GM19035 (cell line): ENCODE data around the gene PTPN9.
A peak's percentile ranks its signal among the peaks of the same experiment; 100 is the strongest.
"Not testable (repeated sequence)": the region's sequence is repeated elsewhere in the genome, so short reads cannot be mapped to it uniquely, and the experiment has no call there.

Source experiments
- ATAC-seq: cut with Tn5 transposase; IDR thresholded peaks from one replicate; pipeline ENCODE4 v1.9.1; 2021; ENCODE audit not compliant: unreplicated experiment

Gene PTPN9

DNA sequence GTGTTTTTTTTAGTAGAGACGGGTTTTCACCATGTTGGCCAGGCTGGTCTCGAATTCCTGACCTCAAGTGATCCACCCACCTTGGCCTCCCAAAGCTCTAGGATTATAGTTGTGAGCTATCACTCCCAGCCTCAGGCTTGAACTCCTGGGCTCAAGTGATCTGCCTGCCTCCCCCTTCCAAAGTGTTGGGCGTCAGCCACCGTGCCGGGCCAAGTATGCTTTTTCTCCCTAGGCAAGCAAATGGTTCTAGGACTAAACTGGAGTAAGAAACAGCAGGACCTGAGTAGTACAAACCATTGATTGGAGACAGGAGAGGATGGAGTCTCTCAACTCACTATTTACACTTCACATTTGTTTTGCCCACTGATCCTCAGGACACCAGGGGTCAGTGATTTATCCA lies 4.6 kb upstream of the PTPN9 start:
- no peak for ATAC-seq

GRCh38 chr15:75582943-75583342 lies 3.8 kb upstream of the PTPN9 start:
- ATAC-seq: not testable (repeated sequence)

DNA sequence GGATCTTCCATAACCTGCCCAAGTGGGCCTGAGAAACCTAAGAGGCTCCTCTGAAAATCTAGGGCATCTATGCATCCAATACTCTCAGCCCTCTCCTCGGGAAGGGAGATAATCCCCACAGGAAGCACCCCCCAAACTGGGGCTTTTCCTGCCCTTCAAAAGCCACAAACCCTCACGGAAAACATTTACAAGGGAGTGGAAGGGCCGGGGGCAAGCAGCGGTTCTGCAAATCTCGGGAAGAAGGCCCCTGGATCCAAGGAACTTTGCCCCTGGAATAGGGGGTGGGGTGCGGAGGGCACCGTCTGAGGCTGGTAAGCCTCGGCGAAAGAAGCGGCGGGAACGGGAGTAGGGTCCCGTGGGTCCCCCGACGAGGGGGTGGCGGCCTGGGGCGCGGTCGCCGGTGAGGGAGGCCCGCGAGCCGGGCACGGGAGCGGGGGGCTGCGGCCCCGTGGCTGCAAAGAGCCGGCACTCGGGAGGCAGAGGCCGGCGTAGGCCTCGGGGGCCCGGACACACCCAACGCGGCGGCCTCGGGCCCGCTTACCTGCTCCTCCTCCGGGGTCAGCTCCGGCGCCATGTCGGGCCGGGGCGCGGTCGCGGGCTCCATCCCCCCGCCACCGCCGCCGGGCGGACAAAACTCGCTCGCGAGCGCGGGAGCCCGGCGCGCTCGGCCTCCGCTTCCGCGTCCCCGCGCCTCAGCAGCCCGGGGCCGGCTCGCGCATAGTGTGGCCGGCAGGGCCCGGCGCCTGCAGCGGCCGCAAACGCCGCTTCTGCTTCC lies 755 bp downstream of the PTPN9 start:
- peak; percentile 46 for ATAC-seq

DNA sequence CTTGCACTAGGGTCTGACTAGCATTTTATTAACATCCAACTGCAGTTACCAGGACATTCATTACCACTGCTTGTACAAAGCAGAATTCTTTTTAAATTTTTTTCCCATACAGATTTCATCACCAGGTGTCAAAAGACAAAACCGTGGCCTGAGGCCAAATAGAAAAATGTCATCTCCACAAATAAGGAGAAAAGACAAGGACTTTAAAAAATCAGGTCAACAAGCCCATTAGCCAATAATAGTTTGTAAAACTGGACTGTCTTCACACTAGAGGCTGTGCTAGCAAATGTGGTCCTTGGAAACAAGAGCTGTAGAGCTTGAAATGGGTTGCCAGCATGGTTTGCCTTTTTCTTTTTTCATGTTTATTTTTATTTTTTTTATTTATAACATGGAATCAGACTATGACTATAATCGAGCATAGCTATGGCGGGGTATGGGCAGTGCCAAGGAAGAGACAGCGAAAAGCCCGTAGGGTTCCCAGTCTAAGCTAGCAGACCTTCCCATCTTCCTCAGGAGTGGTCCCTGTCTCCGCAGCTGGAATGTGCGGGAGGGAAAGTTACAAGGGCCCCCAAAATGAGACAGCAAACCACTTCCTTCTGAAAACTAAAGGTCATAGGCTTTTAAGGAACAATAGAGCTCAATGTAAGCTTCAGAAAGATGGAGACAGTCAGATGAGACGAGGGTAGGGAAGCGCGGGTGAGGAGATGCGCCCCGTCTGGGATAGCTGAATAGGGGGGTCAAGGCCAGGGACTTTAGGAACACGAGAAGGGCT lies 1.5 kb downstream of the PTPN9 start:
- no peak for ATAC-seq

DNA sequence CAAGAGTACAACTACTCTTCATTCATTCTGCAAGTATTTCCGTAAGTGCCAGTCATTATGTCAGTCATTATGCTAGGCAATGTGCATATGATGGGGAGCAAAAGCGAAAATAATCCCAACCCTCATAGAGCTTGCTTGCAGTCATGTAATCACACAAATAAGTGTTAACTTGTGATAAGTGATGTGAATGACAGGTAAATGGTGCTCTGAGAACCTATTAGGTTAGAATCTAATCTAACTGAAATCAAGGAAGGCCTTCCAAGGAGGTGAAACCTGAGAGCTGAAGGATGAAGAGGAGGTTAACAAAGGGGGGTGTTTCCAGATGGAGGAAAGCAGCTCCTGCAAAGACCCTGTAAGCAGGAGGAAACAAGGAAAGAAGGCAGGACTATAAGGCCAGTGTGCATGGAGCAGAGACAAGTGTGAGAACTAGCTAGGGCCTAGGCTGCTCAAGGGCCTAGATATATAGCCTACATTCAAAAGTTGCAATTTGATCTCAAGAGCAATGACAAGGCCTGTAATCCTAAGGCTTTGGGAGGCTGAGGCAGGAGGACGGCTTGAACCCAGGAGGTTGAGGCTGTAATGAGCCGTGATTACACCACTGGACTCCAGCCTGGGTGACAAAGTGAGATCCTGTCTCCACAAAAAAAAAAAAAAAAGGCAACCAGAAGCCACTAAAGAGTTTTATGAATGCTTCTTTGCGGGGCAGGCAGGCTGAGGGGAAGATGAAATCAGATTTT lies 5.3 kb downstream of the PTPN9 start:
- ATAC-seq: no peak

- no peak for ATAC-seq
These were observed 8.8 kb downstream of the PTPN9 start for GRCh38 chr15:75570126-75570845.

DNA sequence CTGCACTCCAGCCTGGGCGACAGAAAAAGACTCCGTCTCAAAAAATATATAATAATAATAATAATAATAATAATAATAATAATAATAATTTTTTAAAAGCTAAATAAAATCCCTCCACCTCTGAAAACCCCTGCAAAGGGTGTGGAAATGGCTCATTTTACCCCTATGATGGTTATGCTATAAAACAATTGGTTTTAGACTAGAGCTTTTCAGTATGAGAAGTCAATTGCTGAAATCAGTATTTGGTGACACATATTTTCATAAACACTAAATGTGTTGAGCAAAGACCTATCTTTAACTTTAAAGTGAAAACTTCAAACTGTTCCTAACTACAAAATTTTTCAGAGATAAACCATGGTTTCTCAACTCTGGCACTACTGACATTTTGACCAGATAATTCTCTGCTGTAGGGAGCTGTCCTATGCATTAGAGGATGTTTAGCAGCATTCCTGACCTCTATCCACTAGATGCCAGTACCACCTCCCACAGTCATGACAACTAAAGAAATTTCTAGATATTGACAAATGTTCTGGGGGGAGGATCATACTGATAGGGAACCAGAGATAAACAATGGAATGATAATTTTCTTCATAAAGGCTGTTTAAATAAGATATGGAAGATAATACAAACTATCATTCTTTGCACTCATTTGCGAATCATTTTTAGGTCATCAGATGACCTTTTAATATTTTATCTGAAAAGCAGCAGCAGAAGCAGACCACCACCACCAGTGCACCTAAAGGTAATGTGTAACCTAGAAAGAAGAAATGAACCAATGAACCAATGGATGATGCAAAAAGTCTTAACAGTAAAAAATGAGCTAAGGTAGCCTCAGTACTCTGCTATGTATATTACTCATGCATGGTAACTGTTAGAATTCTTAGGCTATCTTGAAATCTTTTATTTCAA lies 13.8 kb downstream of the PTPN9 start:
- ATAC-seq: no peak

DNA sequence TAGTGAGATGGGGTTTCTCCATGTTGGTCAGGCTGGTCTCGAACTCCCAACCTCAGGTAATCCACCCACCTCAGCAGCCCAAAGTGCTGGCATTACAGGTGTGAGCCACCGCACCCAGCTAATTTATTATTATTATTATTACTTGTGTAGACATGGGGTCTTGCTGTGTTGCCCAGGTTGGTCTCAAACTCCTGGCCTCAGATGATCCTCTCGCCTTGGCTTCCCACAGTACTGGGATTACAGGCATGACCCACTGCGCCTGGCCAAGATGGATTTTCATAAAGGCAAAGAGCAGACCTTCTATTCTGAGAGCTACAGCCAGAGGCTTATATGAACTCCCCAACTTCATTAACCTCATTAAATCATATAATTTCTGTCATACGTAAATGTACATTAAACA lies 17.2 kb downstream of the PTPN9 start:
- no peak for ATAC-seq

GRCh38 chr15:75559360-75559759 lies 19.8 kb downstream of the PTPN9 start:
- not testable (repeated sequence) for ATAC-seq

GRCh38 chr15:75558955-75559354 lies 20.2 kb downstream of the PTPN9 start:
- not testable (repeated sequence) for ATAC-seq

GRCh38 chr15:75554717-75555116 lies 24.4 kb downstream of the PTPN9 start:
- no peak for ATAC-seq

GRCh38 chr15:75553659-75554058 lies 25.5 kb downstream of the PTPN9 start:
- ATAC-seq: no peak

GRCh38 chr15:75551091-75551490 lies 28.0 kb downstream of the PTPN9 start:
- ATAC-seq: no peak

DNA sequence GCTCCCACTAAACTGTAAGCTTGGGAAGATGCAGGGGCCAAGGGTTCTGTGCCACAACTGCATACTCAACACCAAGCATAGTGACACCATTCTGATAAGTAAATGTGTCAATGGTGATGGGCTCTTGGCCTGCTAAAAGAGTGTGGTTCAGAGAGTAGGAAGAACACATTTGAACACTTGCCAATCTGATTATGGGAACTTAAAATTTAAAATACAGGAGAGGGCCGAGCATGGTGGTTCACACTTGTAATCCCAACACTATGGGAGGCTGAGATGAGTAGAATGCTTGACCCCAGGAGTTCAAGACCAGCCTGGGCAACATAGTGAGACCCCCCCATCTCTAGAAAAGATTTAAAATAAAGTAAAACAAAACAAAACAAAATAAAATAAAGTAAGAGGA lies 34.1 kb downstream of the PTPN9 start:
- no peak for ATAC-seq

- ATAC-seq: no peak
These were observed 34.8 kb downstream of the PTPN9 start for GRCh38 chr15:75544359-75544758.

- ATAC-seq: not testable (repeated sequence)
These were observed 36.1 kb downstream of the PTPN9 start for GRCh38 chr15:75542949-75543545.

GRCh38 chr15:75542386-75542797 lies 36.7 kb downstream of the PTPN9 start:
- no peak for ATAC-seq

DNA sequence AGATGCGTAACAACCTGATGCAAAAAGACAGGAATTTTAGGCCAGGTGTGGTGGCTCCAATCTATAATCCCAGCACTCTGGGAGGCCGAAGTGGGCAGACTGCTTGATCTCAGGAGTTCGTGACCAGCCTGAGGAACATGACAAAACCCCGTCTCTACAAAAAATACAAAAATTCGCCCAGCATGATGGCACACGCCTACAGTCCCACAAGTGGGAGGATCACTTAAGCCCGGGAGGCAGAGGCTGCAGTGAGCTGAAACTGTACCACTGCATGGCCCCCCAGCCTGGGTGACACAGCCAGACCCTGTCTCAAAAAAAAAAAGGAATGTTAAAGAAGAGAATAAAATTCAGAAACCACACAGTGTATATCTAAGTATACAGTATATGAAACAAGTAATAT lies 40.7 kb downstream of the PTPN9 start:
- ATAC-seq: no peak

DNA sequence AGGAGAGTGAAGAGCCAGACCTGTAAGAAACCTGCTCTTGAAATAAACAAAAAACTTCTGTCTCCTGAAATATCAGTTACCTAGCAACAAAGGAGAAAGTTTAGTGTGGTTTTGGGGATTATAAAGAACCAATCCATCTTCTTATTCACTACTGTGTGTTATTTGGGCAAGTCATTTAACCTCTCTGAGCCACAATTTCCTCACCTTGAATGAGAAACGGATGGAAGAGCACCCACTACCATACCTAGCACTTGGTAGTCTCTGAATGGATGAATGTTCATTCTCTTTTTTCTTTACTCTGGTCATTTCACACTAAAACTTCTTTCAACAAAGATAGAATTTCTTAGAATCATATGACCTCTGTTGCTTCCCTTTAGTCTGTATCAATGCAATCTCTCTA lies 45.2 kb downstream of the PTPN9 start:
- no peak for ATAC-seq
